SH-SY5Y (cell line): ENCODE measurements around the gene TRPC4.

ENCODE experiments used
- GATA2 ChIP-seq: IDR thresholded peaks from 2 replicates; pipeline ENCODE4 v1.6.1; 2011; ENCODE audit warnings: mild to moderate bottlenecking, low read depth, low read length
- GATA3 ChIP-seq: IDR thresholded peaks from 2 replicates; pipeline ENCODE4 v1.6.1; 2011; ENCODE audit warnings: low read depth, mild to moderate bottlenecking, low read length, moderate library complexity

GRCh38 chr13:37747071-37747612 lies 122.4 kb downstream of the TRPC4 start:
- TF ChIP-seq GATA2: no peak
- no peak for TF ChIP-seq GATA3
